HG03175 (cell line): ENCODE data around the gene UGT1A7.

ENCODE experiments used
- ATAC-seq: cut with Tn5 transposase; IDR thresholded peaks from one replicate; pipeline ENCODE4 v1.9.1; 2021; ENCODE audit warnings: mild to moderate bottlenecking, moderate library complexity; ENCODE audit not compliant: unreplicated experiment

Gene UGT1A7

GRCh38 chr2:233816771-233817170 is 135.1 kb downstream of the UGT1A7 start:
- ATAC-seq, result no peak

DNA sequence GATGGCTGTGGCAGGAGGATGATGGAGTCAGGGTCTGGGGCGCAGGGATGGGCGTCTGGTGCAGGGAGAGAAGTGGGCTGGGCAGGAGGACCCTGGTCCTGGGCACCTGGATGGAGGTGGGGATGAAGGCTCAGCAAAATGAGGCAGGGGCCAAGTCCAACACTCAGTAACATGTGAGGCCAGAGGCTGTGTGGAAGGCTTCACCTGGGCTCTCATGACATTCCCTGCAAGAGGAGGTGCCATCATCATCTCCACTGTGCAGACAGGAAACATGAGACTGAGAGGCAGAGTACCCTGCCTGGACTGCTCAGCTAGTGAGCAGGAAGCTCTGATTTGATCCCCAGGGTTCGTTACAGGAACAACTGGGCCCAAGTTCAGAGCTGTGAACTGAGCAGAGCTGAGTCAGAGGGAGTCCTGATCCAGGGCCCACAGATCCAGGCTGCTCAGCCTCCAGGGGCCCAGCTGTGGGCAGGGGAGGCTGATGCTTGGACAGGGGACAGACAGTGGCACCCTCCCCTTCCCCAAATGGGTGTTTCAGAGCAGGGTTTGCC is 135.7 kb downstream of the UGT1A7 start:
- ATAC-seq, result no peak

DNA sequence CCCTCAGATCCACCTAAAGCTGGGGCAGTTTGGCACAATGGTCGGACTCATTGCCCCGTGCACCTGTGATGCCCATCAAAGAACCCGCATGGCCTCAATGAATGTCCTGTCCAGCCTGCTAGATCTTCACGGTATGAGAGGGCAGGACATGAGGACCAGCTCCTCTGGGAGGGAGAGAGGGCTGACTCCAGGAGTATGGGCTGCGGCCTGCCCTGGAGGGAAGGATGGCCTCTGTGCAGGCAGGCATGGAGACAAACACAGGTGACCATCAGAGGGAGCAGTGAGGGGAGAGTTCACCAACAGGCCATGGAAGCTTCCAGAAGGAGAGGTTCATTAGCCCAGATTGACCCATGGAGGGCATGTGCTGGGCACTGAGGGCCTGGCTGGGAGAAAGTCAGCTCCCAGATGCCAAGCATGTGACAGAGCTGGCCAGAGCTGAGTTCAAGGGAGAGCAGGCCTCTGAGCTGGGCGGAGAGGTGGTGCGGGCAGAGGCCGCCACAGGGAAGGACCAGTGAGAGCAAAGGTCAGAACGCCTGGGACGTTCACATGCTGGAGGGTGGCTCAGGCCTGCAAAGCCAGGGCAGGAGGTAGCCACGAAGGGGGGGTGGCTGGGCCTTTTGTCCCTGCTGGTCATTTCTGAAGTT is 136.4 kb downstream of the UGT1A7 start:
- ATAC-seq, result no peak

DNA sequence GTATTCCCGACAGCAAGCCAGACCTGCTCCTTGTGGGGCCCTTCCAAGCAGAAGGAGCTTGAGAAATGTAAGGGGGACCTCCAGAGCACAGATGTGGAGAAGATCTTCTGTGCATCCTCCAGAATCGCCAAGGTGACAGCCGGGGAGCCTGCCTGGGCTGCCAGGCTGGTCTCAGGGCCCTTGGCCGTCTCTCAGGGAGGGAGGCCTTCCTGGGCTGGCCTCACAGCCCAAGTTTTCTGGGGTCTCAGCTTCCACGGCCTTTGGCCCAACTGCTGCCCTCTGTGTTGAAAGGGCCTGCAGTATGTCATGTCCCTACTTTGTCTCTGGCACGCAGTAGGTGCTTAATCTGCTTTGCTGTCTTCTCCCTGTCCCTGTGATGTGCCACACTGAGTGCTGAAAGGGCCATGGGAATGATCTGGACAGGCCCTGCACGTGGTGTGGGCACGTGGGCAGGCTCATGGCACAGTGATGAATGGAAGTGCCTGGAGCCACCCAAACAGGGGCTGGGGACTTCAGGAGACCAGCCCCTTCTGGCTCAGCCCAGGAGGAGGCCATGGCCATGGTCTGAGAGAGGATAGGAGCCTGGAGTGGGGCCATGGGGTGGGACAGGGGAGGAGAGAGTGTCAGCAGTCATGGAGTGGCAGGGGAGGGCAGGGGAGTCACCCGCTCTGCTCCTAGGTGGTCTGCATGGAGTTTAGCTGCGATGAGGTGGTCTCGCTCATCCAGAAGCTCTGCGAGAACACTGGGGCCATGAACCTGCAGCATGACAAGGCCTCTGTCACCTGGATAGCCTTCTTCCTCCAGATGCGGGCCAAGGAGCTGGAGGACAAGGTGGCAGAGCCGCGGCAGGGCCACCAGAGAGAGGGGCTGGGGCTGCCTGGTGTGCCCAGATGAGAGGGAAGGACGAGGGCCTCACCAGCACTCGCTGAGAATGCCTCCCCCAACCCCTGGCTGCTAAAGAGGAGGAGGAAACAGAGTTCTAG is 137.2 kb downstream of the UGT1A7 start:
- ATAC-seq, result no peak

- no peak for ATAC-seq
Observed at GRCh38 chr2:233819884-233820773, 138.4 kb downstream of the UGT1A7 start.

GRCh38 chr2:233820774-233821105 is 139.0 kb downstream of the UGT1A7 start:
- no peak for ATAC-seq

DNA sequence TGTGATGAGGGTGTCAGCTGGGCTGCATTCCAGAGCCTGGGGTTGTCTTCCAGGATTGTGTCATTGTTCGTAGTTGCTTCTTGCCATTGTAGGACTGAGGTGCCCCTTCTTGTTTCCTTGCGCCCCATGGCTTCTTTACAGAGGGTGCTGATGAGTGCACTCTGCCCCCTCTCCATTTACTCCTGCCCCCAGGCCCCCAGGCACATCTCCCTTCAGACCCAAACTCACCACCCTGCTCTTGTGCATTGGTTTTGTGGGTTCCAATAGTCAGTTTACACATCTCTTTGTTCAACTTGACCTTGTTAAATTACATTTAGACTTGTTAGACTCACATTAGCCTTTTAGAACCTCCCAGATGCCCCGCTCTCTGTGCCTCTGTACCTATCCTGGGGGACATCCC is 139.5 kb downstream of the UGT1A7 start:
- ATAC-seq, result no peak

DNA sequence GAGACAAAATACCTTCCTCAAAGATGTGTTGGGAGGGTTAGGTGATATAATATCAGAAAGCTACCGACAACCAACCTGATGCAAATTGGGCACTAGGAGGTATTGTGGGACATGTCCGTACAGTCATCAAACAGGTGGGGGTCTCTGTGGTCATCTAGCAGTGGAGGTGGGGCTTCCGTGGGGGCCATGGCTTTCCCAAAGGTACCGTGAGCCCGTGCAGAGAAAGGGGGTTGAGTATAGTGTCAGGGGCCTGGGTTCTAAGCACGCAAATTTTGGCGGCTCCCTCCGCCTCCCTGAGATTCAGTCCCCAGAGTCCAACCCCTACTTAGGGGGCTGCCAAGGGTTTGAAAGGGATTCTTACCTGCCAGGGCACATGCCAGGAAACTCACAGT is 140.0 kb downstream of the UGT1A7 start:
- no peak for ATAC-seq

DNA sequence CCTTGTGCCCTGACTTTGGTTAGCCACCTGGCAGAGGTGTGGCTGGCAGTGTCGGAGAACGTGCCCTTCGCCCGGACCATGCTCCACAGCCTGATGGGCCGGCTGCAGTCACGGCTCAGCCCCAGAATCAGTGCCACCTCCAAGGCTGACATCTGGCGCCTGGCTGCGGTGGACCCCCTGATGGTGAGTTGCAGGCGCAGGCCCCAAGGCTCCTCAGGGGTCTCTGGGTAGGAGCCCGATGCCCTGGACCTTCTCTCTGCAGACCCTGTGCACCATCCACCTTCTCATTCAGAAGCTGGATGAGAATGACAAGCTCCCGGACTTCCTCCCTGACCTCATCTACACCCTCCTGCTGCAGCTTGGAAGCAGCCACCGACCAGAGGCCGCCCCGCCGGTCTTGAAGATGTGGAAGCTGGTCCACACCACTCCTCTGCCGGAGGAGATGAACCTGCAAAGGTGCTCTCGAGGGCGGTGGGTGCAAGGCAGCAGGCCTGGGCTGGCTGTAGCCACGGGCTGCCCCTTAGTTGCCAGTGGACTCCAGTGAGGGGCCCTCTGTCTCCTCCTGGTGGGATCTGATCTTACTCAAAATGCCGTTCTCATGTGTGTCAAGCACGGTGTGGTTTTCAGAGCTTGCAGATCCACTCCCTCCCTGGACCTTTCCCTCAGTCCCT is 140.5 kb downstream of the UGT1A7 start:
- ATAC-seq, result no peak
